ENCODE measurements around the gene TENT5C. TPM values are rescaled to one million over a fixed set of nuclear protein-coding genes. Genes with fewer than 3 reads are reported as not detected.

The TENT5C gene
- total RNA-seq, 3 donors from 2014 or later, result 16.5 to 37.4 (median 32.1) TPM

GRCh38 chr1:117578466-117578865 is 27.4 kb upstream of the TENT5C start:
- Histone ChIP-seq H3K36me3 (ENCODE audit: low read depth) (no peaks in the 10 kb centered on the region), H3K4me3 (no peak overlapping the region), H3K9me3 (no peaks in the 10 kb centered on the region), H3K4me1 (ENCODE audit: low read depth) (no peaks in the 10 kb centered on the region)
- intact Hi-C loops (cut with DNase I, micrococcal nuclease), result no loop called here
- no peak for TF ChIP-seq CTCF (IDR thresholded peaks at IDR 0.05)
- DNase-seq (no peak), ATAC-seq (no peak)

DNA sequence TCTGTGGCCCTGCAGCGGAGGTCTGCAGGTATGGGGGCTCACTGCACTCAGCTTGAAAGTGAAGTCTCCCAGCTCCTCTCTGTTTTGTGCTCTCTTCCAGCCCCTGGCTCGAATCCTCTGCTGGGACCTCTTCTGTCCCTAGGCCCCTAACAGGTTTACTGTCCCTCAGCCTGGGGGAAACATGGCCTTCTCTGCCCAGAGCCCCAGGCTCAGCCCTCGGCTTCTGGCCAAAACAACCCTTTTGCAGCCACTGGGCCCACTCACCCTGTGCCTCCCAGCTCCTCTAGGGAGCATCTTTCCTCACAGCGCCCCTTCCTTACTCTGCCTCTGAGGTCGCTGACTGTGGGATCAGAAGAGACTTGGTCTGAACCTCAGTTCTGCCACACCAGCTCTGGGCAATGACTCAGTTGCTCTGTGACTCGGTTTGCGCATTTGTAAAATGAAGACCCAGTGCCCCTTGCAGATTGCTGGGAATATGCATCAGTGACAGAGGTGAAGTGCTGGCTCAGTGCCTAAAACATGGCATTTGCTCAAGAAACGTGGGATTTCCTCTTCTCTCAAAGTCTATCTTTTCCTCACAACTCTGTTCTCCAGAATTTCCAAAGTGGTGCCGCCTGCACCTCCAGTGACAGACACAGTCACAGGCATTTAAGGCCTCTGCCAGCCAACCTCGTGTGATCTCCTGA is 26.5 kb upstream of the TENT5C start:
- intact Hi-C loops (cut with DNase I, micrococcal nuclease), result no loop called here
- Histone ChIP-seq H3K4me1 (ENCODE audit: low read depth) (no peaks in the 10 kb centered on the region), H3K36me3 (ENCODE audit: low read depth) (no peaks in the 10 kb centered on the region), H3K9me3 (no peaks in the 10 kb centered on the region), H3K4me3 (no peak overlapping the region)
- no peak for TF ChIP-seq CTCF (IDR thresholded peaks at IDR 0.05)
- DNase-seq (no peak), ATAC-seq (no peak)

GRCh38 chr1:117580436-117580835 is 25.4 kb upstream of the TENT5C start:
- TF ChIP-seq CTCF (IDR thresholded peaks at IDR 0.05), result no peak
- Histone ChIP-seq H3K4me1 (ENCODE audit: low read depth) (no peaks in the 10 kb centered on the region), H3K36me3 (ENCODE audit: low read depth) (no peaks in the 10 kb centered on the region), H3K4me3 (no peak overlapping the region), H3K9me3 (no peaks in the 10 kb centered on the region)
- ATAC-seq (no peak), DNase-seq (no peak)
- intact Hi-C loops (cut with DNase I, micrococcal nuclease), result no loop called here

GRCh38 chr1:117580882-117581281 is 25.0 kb upstream of the TENT5C start:
- Histone ChIP-seq H3K9me3 (no peaks in the 10 kb centered on the region), H3K4me1 (ENCODE audit: low read depth) (no peaks in the 10 kb centered on the region), H3K36me3 (ENCODE audit: low read depth) (no peaks in the 10 kb centered on the region), H3K4me3 (no peak overlapping the region)
- ATAC-seq (no peak), DNase-seq (no peak)
- TF ChIP-seq CTCF (IDR thresholded peaks at IDR 0.05), result no peak
- intact Hi-C loops (cut with DNase I, micrococcal nuclease), result no loop called here

DNA sequence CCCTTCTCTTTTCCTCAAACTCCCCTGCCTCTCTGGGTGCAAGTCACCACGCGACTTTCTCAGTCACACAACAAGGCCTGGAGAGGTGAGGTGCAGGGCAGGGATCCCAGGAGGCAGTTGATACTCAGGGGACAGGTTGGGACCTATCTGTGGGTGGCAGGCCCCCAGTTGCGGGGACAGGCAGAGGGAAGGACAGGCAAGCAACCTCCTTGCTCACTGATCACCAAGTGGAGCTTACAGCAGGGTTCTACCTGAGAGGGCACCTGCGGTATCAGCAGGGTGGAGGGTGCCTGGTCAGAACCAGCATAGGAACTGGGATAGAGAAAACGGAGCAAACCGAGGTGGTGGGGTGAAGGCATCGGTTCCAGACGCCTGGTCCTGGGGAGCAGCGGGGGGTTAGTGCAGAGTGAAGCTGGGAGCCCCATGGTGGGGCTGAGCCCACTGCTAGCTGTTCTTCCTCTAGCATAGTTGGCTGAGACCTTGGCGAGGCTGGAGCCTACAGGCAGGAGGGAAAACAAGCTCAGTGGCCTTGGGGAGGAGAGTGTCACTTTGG is 24.4 kb upstream of the TENT5C start:
- Histone ChIP-seq H3K9me3 (no peaks in the 10 kb centered on the region), H3K4me3 (no peak overlapping the region), H3K4me1 (ENCODE audit: low read depth) (no peaks in the 10 kb centered on the region), H3K36me3 (ENCODE audit: low read depth) (no peaks in the 10 kb centered on the region)
- TF ChIP-seq CTCF (IDR thresholded peaks at IDR 0.05), result no peak
- ATAC-seq (no peak), DNase-seq (no peak)
- intact Hi-C loops (cut with DNase I, micrococcal nuclease), result no loop called here

All from mucosa of descending colon (tissue), 3 donors.